NB4 (cell line): ENCODE measurements around the gene ATXN7L1.

ENCODE experiments used
- DNase-seq: peaks from one replicate; pipeline ENCODE4 v3.0.0; 2010; ENCODE audit warnings: low read depth
- H3K4me3 ChIP-seq: one replicate; pipeline ENCODE4 v1.5.1; 2011; ENCODE audit warnings: mild to moderate bottlenecking, low read depth, low read length, moderate library complexity
- MYC ChIP-seq: IDR thresholded peaks from 2 replicates; pipeline ENCODE4 v1.6.1; 2011; ENCODE audit warnings: low read depth, low read length
- POLR2A ChIP-seq: IDR thresholded peaks from 2 replicates; pipeline ENCODE4 v1.6.1; 2011; ENCODE audit warnings: mild to moderate bottlenecking; ENCODE audit not compliant: insufficient read length; ENCODE audit errors: extremely low read depth
- TF ChIP-seq, protein P1 (sequence below): IDR thresholded peaks from one replicate; pipeline ENCODE4 v1.5.1; 2012; ENCODE audit warnings: low read depth, low read length
- TF ChIP-seq, protein P2 (sequence below): IDR thresholded peaks from 2 replicates; pipeline ENCODE4 v1.6.1; 2011; ENCODE audit warnings: low read depth, low read length

The ATXN7L1 gene

DNA sequence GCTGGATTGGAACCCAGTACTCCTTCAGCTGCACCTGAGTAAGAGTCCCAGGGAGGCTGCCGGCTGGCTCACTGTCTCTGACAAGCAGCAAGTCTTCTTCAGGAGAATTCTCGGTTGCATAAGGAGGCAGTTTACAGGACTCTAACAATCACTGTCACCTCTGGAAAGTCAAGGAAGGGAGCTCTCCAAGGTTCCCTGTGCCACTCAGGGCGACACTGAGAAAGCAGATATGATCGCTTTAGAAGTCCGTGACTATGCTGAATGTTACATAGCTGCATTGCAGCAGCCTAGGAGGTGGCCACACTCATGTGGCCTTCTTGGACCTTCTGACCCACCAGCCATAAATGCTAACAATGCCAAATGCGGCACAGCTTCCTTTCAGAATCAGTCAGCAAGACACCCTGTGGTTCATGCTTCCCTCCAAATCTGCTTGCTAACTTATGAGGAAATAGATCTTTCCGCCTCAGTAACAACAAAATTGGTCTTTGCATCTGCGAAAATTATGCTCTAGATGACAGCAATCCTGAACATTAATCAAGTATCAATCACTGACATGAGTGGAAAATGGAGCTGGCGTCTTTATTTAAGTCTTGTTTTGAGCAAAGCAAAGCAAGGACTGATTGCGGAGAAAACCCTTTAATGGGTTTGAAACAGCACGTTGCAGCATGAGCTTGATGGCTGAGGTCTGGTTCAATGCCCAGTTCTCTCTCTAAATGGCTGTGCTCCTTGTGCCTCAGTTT is 132.9 kb downstream of the ATXN7L1 start:
- no peak for DNase-seq
- TF ChIP-seq, protein P1, sequence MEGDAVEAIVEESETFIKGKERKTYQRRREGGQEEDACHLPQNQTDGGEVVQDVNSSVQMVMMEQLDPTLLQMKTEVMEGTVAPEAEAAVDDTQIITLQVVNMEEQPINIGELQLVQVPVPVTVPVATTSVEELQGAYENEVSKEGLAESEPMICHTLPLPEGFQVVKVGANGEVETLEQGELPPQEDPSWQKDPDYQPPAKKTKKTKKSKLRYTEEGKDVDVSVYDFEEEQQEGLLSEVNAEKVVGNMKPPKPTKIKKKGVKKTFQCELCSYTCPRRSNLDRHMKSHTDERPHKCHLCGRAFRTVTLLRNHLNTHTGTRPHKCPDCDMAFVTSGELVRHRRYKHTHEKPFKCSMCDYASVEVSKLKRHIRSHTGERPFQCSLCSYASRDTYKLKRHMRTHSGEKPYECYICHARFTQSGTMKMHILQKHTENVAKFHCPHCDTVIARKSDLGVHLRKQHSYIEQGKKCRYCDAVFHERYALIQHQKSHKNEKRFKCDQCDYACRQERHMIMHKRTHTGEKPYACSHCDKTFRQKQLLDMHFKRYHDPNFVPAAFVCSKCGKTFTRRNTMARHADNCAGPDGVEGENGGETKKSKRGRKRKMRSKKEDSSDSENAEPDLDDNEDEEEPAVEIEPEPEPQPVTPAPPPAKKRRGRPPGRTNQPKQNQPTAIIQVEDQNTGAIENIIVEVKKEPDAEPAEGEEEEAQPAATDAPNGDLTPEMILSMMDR: no peak
- no peak for TF ChIP-seq MYC
- no peak overlapping the region for H3K4me3 ChIP-seq

DNA sequence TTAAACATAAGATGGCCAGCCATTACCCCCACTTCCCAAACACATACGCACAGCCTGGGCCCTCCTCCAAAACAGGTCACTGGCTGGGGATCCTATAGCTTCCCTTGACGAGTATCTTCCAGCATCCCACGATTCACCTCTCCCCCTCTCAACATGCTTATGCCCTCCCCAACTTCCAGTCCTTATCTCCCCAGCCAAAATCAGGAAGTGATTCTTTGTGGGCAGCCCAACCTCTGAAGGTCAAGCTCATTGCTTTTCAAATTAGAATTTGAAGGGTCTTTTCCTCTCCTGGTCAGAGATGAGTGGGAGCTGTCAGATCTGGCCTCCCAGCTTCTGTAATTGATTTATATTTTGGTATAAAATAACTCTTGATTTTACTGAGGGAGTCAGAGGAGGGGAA is 133.6 kb downstream of the ATXN7L1 start:
- TF ChIP-seq, protein P2, sequence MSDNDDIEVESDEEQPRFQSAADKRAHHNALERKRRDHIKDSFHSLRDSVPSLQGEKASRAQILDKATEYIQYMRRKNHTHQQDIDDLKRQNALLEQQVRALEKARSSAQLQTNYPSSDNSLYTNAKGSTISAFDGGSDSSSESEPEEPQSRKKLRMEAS: no peak
- TF ChIP-seq, protein P1: no peak
- TF ChIP-seq MYC (no peak), POLR2A (no peak)
- H3K4me3 ChIP-seq: no peak overlapping the region
- DNase-seq: peak; percentile 50

DNA sequence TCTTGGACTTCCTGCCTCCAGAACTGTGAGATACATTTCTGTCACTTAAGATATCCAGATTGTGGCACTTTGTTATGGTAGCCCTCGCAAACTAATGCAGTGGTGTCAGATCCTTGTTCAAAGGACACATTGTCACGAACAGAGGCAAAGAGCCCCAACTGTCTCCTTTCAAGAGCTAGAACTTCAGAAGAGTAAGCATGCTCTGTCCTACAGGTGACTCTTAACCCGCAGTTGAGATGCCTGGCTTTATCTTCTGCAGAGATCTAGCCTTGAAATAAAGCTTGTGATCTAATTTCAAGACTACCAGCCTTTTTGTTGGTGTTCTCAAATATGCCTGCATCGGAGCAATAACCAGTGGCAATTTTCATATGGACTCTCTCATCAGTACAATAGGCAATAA is 134.4 kb downstream of the ATXN7L1 start:
- H3K4me3 ChIP-seq: no peak overlapping the region
- DNase-seq: no peak
- TF ChIP-seq POLR2A (no peak), MYC (no peak)
- TF ChIP-seq, protein P1: no peak
- TF ChIP-seq, protein P2: no peak

DNA sequence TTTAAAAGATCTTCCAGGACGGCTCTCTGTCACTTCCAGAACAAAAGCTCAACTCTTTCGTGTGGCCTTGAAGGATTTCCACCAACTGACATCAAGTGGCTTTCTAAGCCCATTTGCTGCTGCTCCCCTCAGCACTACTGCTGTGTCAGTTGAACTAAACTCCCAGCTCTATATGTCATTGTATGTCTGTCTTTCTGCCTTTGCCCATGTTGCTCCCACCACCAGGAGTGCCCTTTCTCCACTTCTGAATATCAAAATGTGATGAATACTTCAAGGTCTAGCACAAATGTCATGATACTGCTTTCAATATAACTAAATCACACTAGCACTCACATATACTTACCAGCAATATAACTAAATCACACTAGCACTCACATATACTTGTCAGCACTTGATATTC is 138.3 kb downstream of the ATXN7L1 start:
- TF ChIP-seq, protein P1: no peak
- TF ChIP-seq POLR2A (no peak), MYC (no peak)
- TF ChIP-seq, protein P2: no peak
- DNase-seq: no peak
- H3K4me3 ChIP-seq: no peak overlapping the region

DNA sequence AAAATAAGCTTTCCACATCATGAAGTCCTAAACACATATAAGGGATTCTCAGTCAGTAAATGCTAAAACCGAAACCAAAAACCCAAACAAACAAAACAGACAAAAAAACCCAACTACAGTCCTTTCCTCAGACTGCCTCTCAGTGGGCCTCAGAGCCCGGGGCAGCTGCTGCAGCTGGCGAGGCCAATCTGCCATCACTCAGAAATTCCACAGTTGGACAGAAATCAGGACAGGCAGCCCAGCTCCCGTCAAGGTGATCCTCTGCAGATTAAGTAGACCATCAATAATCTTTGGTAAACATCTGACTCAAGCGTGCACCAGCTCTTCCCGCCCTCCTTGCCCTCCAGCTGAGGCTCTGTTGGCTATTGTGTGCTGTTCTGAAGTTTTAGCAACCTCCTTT is 142.2 kb downstream of the ATXN7L1 start:
- H3K4me3 ChIP-seq: no peak overlapping the region
- no peak for DNase-seq

More for the DNA sequence above, 142.2 kb downstream of the ATXN7L1 start:
- TF ChIP-seq MYC: no peak
- no peak for TF ChIP-seq POLR2A
- TF ChIP-seq, protein P1: no peak
- TF ChIP-seq, protein P2: no peak
